NCI-H345 (cell line): Measurements from ENCODE around the gene PNLDC1.
"Not testable (repeated sequence)": the region's sequence is repeated elsewhere in the genome, so short reads cannot be mapped to it uniquely, and the experiment has no call there.

Experiments used
- DNase-seq: peaks from one replicate; lab custom pipeline; 2025; lab: John Stamatoyannopoulos, UW

The PNLDC1 gene

DNA sequence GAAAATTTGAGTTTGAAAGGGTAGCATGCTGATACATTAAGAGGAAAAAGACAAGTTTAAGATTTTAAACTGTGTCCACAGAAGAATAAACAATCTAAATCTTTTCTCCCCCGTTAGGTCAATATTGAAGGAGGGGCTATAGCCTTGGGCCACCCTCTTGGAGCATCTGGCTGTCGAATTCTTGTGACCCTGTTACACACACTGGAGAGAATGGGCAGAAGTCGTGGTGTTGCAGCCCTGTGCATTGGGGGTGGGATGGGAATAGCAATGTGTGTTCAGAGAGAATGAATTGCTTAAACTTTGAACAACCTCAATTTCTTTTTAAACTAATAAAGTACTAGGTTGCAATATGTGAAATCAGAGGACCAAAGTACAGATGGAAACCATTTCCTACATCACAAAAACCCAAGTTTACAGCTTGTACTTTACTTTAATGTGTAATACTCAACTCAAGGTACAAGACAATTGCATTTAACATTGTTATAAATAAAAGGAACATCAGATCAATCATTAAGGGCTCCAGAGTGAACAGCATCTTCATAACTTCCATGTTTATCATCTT is 21.5 kb upstream of the PNLDC1 start:
- DNase-seq, result no peak

DNA sequence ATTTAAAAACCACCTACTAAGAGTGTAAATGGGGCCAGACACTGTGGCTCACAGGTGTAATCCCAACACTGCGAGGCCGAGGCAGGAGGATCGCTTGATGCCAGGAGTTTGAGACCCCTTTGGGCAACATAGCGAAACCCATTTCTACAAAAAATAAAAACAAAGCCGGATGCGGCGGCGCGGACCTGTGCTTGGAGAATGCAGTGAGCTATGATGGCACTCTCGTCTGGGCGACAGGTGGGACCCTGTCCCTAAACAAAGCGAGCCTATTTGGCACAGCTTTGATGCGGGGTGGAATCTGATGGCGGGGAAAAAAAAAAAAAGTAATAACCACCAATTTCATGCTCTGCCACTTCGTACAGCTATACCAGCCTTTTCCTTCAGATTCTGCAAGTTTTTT is 11.8 kb upstream of the PNLDC1 start:
- no peak for DNase-seq

DNA sequence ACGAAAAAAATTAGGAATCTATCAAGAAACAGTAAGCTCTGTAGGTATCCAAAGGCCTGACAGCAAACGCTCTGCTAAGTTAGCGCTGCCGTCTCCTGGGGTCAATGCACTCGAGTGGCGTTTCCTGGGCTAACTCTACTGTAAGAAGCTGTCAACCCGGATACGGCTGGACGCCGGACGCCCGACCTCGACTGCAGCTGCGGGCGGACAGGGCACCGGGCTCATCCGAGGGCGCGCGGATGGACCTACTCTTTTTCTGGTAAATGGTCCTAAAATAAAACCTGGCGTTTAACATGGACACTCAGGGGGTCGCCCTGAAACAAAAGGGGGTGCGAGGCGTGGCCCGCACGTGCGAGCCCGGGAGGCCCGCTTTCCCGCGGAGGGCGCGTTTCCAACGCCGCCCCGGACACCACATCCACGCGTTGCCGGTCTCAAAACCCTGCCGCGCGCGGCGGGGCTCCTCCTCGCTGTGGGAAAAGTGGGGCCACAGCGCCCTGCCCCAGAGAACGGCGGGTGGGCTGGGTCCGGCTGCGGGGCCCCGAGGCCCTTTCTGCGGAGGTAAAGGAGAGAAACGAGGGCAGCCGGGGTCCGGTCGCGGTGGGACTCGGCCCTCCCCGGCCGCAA is 11.2 kb upstream of the PNLDC1 start:
- DNase-seq, result no peak

DNA sequence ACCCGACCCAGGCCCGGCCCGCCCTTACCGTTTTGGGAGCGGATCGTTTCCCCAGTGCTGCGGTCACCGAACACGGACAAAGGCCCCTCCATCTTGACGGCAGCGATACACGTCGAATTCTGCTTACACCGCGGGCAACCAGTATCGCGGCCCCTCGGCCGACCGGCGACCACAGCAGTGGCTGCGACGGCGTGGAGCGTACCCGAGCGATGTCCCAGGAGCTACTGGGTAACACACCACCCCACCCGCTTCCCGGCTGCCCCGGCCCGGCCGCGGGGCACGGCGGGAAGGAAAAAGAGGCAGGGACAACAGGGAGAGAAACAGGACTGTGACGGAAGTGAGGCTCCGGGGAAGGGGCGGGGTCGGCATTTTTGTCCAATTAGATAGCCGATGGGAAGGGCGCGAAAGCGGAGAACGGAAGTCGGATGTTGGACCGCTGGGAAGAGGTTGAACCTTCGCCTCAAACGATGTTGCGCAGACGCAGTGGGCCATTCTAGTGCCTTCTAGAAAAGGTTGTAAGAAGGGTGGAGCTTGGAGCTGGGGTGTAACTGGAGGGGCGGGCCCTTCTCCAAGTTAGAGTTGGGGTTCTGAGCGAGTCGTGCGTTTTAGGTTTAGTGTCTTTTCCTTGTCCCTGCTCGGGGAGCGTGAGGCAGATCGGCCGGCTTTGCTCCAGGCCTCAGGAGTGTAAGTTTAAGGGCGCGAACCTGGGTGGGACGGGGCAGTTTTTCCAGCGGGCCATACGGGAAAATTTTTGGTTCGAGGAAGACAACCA is 10.5 kb upstream of the PNLDC1 start, which contains the start of gene TCP1:
Gene TCP1 (minus strand): TSS at position 226 of the 772 bp plus-strand sequence. CDS start 134 bp downstream, at position 92.
- DNase-seq, result peak; percentile 100

DNA sequence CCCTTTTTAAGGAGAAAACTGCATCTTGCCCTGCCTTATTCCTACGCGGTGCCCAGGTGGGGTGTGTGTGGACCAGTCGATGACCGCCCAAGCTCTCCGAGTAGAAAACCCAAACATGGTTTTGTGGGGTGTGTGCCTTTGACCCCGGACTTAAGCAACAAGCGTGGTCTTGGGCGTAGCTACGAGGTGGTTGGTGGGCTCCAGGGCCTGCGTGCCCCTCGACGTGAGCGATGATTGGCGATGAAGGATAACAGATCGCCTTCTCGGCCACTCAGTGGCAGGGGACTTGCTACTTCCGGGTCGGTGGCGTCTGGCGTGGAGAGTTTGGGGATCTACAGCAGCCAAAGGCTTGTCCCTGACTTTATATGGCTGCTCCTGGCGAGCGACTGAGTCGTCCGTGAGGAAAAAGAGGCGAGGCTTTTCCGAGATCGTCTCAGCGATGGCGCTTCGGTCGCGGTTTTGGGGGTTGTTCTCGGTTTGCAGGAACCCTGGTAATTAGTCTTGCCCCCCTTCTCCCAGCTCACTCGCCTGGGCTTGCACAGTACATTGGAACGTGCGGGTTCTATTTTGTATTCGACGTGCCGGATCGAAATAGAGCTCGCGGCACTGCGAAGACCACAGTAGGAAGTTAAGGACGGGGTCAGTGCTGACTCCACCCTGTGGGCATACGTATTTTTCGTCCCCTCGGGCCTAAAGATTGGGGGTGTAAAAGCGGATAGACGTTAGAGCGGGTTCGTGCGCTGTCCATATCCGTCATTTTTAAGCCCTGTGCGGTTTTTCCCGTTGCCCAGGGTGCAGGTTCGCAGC is 9.7 kb upstream of the PNLDC1 start, which contains the start of gene MRPL18:
Gene MRPL18 (plus strand): TSS at position 319 of the 807 bp plus-strand sequence. CDS start 121 bp downstream, at position 440.
- peak; percentile 97 for DNase-seq

DNA sequence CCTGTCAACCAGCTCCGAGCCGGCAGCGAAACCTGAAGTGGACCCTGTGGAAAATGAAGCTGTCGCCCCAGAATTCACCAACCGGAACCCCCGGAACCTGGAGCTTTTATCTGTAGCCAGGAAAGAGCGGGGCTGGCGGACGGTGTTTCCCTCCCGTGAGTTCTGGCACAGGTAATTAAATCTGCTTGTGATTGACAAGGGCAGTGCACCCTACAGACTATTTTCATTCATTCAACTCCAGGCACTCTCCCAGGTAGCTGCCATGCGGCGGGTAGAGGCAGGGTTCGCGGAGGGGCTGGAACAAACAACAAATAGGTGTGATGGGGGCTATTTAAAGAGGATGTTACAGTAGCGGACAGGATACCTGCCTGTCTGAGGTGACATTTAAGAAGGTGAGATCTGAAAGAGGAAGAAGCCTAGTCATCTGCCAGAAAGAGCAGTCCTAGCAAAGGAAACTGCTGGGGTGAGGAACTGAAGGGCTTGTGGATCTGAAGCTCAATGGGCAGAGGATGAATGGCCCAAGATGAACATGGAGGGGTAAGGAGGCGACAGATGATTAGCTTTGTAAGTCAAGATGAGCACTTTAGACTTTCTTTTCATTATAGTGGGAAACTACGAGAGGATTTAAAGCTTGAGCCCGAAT is 9.0 kb upstream of the PNLDC1 start:
- no peak for DNase-seq

DNA sequence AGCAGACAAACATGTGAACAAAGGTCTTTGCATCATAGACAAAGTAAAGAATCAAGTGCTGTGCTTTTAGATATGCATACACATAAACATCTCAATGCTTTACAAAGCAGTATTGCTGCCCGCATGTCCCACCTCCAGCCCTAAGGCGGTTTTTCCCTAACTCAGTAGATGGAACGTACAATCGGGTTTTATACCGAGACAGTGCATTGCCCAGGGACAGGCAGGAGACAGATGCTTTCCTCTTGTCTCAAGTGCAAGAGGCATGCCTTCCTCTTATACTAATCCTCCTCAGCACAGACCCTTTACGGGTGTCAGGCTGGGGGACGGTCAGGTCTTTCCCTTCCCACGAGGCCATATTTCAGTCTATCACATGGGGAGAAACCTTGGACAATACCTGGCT is 5.1 kb upstream of the PNLDC1 start:
- not testable (repeated sequence) for DNase-seq

DNA sequence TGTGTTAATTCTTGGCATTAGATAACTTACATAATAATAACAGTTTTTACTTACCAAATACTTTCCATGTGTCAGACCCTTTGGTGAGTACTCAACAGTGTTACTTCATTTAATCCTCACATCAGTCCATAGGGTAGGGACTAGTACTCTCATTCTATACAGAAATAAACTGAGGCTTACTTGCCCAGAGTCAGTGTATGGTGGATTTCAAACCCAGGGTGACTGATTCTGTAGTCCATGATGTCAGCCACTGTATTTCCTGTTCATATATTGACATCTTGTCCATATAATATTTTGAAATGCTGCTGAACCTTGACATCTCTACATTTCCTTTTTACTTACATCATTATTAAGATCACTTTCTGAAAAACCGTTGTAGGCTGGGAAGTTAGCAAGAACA is 2.5 kb upstream of the PNLDC1 start:
- no peak for DNase-seq

DNA sequence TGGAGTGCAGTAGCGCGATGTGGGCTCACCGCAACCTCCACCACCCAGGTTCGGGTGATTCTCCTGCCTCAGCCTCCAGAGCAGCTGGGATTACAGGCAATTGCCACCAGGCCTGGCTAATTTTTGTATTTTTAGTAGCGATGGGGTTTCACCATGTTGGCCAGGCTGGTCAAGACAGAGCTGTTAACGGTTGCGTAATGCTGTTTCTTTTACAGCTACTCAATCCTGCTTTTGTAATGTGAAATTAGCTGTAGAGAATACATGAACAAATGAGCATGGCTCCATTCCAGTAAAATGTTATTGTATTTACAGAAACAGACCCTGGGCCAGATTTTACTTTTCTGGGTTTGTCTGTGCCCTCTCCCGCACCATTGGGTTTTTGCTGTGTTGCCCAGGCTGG is 1.9 kb downstream of the PNLDC1 start:
- no peak for DNase-seq

DNA sequence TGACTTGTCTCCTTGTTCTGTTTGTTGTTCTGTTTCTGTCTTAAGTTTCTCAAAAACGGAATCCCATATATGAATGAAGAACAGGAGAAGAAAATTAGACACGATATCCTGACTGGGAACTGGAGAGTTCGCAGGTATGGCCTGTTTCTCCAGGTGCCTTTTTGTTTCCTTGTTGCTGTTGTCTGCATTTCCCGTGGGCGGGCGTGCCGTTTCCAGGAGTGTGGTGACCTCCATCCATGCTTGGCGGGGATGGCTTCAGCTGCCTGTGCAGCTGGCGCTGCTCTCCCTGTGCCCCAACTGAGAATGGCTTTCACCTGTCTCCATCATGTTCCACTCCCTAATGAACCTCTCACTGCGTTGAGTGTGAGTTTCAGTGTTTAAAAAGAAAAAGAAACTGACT is 4.4 kb downstream of the PNLDC1 start:
- DNase-seq, result no peak

DNA sequence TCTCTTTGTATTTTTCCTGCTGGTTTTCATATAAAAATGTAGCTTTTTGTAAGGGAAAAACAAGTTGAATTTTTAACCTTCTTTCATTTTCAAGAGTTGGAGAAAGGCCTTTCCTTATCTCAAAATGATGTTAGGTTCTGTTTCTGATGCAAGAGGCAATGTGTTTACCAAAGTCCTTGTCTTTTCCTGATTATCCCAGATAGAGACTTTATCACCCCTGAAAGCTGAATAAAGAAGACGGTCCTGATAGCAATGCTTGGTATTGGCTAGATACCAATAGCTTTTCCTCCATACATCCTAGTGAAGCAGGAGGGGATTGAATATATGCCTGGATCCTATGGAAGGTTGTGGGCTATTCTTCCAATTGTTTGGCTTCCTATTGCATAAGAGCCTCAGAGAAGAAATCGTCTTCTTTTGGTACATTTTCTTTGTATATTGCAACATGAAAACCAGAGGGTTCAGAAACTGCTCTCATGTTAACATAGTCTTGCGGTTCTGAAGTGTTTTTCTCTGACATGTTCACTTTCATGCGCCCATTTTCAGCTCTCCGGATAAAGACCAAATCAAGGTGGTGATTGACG is 5.5 kb downstream of the PNLDC1 start:
- no peak for DNase-seq

DNA sequence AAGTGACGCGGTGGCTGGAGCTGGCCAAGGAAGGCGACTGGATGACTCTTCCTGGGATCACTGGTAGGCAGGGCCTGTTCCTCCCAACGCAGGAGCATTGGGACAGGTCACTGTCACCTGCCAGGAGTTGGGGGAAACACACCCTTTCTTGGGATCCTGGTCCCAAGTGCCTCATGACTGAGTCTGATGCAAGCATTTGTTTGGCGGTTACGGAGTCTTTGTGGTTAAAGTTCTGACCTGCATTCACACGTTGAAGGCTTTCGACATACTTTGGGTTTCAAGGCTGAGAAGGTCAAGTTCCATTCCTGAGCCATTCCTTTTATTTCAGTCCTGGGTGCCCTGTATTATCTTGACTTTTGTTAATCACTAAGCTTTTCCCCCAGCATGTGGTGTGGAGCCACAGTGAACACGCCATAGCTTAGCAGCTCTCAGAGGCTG is 6.0 kb downstream of the PNLDC1 start:
- no peak for DNase-seq

DNA sequence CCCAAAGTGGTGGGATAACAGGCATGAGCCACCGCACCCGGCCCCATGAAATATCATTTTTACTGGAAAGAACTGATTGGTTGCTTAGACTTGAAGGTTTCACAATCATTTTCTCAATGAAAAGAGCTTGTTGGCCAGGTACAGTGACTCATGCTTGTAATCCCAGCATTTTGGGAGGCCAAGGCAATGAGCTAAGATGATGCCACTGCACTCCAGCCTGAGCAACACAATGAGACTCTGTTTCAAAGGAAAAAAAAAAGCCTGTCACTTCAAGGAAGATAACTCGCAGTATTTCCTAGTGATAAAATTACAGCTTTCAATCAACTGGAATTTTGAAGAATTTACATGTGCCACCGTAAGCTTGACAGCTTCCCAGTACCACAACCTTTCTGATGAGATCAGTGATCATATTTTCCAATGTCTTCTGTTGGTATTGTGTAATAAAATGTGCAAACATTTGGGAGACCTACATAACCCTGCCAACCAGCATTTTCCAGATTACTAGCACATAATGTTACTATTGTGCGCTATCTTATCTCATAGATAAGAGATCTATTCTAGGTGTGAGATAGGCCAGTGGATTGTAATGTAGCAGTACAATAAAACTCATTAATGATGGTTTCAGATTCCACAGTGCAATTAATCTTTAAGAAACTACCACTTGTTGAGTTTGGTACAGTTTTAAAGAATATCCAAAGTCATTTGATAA is 7.2 kb downstream of the PNLDC1 start:
- DNase-seq, result no peak

DNA sequence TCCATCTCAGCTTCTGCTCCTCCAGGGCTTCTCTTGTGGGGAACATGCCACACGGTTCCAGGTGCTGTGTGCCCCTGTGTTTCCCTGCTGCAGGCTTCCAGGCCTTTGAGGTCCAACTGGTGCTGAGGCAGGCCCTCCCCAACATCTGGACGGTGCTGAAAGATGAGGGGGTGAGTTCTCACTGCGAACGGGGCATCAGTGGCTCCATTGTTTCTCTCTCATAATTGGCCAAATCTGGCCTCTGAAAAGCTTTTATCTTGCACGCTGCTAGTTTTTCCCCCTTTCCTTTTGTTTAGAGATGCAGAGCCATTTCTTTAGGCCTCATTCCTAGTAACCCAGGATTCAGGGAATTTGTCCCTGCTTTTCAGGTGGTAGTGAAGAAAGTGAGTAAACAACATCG is 8.6 kb downstream of the PNLDC1 start:
- DNase-seq, result no peak

DNA sequence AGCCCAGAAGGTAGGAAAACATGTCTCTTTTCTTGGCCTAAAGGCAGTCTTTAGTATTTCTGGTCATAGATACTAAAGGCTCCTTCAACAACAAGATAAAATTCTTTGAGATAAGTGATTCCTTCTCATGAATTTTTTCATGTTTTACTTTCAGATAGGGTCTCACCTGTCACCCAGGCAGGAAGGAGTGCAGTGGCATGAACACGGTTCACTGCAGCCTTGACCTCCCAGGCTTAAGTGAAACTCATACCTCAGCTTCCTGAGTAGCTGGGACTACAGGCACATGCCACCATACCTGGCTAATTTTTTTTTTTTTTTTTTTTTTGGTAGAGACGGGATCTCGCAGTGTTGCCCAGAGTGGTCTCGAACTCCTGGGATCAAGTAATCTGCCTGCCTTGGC is 9.1 kb downstream of the PNLDC1 start:
- DNase-seq, result no peak

DNA sequence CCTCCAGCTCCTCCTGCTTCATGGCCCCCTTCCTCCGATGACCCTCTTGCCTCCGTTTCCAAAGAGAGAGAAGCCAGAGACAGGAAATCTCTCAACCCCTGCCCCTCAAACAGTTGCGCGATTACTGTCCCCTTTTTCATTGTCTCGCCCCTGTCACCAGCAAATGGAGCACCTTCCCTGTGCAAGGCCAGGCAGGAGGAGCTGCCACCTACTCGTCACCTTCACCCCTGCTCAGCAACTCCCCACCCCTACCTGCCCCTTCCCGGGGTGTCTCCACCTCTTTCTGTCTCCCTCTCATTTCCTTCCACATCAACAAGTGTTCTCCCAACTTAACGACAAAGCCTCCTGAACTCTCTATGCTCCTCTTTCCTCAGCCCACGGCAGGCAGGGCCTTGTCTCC is 13.7 kb downstream of the PNLDC1 start:
- DNase-seq, result no peak

DNA sequence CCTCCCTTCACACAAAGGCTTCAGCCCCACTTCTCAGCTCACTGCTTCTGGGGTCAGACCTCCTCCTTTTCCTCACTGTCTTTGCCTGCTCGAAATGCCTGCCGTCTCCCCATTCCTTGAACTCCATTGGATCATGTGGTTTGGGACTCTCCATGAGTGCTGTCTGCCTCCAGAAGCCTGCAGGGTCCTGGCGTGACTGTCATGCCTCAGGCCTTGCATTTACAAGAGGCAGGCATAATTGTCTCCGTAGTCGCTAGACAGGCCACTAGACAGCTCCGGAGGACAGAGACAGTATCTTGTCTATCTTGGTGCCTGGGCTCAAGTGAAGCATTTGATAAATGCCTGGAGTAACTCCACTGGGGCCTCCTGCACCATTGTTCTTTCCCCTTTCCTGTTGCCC is 15.3 kb downstream of the PNLDC1 start:
- no peak for DNase-seq

DNA sequence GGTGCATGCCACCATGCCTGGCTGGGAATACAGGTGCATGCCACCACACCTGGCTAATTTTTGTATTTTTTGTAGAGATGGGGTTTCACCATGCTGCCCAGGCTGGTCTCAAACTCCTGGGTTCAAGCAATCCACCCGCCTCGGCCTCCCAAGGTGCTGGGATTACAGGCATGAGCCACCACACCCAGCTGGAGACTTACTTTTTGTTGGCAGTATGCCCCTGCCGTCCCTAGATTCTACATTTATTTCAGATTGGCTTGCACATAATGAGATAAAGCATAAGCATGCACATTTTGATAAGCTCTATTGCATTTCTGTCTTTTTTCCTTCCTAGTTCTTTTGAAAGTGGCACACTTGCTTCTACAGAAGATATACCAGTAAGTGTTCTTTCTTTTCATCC is 16.7 kb downstream of the PNLDC1 start:
- not testable (repeated sequence) for DNase-seq

DNA sequence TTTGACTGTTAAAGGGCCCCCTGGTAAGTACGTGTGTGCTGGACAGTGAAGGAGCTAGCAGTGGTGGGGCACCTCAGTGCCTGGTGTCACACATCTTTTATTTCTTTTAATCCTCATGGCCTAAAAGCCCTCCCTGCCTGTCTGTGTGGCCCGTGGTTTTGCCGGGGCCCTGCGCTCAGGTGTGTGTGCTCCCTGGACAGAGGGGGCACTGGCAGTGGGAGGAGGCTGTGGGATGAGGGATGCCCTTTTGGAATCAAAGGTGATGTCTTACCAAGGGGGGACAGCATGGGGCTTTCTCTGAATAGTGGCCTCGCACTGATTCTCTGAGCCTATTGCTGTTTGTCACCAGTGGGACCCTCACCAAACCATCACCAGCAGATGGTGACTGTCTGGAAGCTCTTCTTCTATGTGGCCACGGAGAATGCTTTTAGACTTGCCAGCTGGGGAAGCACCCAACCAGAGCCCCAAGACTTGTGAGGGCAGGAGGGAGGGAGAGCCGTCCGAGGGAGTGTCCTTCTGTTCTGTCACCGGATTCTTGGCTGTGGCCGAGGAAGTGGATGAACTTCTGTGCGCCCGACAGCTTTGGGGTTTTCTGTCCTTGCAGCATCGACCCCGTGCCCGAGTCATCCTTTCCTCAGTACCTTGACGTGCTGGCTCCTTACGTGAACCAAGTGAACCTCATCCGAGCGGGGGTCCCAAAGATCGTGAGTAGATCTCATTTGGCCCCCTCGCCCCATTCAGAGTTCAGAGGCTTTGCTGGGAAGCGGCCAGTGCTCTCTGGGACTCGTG is 18.1 kb downstream of the PNLDC1 start:
- no peak for DNase-seq

DNA sequence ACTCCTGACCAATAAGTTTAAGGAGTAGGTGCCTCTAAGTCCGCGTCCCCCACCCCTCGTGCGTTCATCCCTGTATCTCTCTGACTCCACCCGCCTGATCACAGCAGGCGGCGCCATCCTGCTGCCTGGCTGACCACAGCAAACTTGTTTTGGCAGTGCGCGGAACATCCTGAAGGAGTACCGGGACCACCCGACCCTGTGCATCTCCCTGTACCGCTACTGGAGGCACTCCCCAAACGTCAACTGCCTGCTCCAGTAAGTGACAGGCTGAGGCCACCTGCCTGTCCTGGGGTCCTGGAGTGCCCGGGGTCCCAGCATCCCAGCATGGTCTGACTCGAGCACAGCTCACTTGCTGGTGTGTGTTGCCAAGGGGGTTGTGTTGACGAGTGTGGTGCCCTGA is 19.0 kb downstream of the PNLDC1 start:
- no peak for DNase-seq
